ENCODE data around the gene RNASE12.

RNASE12 gene

GRCh38 chr14:20563971-20564370, 27.2 kb downstream of the RNASE12 start:
- TF ChIP-seq FOXP2 (optimal IDR thresholded peaks at IDR 0.05; ENCODE audit: control extremely low read depth, extremely low read length, insufficient read depth) = no peak
- no peak for TF ChIP-seq EZH2 (IDR thresholded peaks at IDR 0.05)
- TF ChIP-seq POLR2AphosphoS5 (IDR thresholded peaks at IDR 0.05; ENCODE audit: borderline replicate concordance, low read depth, low read length) = no peak
- H3K4me3 ChIP-seq = no peak overlapping the region
- H3K9me3 ChIP-seq (ENCODE audit: low read depth, low read length) = no peaks in the 10 kb centered on the region
- no peak overlapping the region for H3K9ac ChIP-seq (ENCODE audit: insufficient read length)
- DNase-seq (ENCODE audit: low read depth, low spot score) = no peak
- no peak overlapping the region for H3K27ac ChIP-seq
- H3K36me3 ChIP-seq (ENCODE audit: insufficient read depth, low read length) = no peaks in the 10 kb centered on the region

- H3K27ac ChIP-seq = no peak within 1 kb of the TSS
- no peak within 1 kb of the TSS for H3K9ac ChIP-seq (ENCODE audit: insufficient read length)
- no peak for TF ChIP-seq EZH2 (IDR thresholded peaks at IDR 0.05)
- no peak for TF ChIP-seq POLR2AphosphoS5 (IDR thresholded peaks at IDR 0.05; ENCODE audit: borderline replicate concordance, low read depth, low read length)
- TF ChIP-seq FOXP2 (optimal IDR thresholded peaks at IDR 0.05; ENCODE audit: control extremely low read depth, extremely low read length, insufficient read depth) = no peak
Observed at GRCh38 chr14:20560961-20561360, 30.2 kb downstream of the RNASE12 start, which contains the start of gene RNASE9. Gene RNASE9 (minus strand): TSS chr14:20561047.

GRCh38 chr14:20559461-20559904, 31.7 kb downstream of the RNASE12 start:
- TF ChIP-seq POLR2AphosphoS5 (IDR thresholded peaks at IDR 0.05; ENCODE audit: borderline replicate concordance, low read depth, low read length) (no peak), EZH2 (IDR thresholded peaks at IDR 0.05) (no peak), FOXP2 (optimal IDR thresholded peaks at IDR 0.05; ENCODE audit: control extremely low read depth, extremely low read length, insufficient read depth) (no peak)
- no peak for DNase-seq (ENCODE audit: low read depth, low spot score)

More at GRCh38 chr14:20560961-20561360, 30.2 kb downstream of the RNASE12 start, which contains the start of gene RNASE9:
- no peak within 1 kb of the TSS for H3K4me3 ChIP-seq
- no peaks in the 10 kb centered on the region for H3K9me3 ChIP-seq (ENCODE audit: low read depth, low read length)
- DNase-seq (ENCODE audit: low read depth, low spot score) = no peak
- H3K36me3 ChIP-seq (ENCODE audit: insufficient read depth, low read length) = no peaks in the 10 kb centered on the region

GRCh38 chr14:20557212-20557542, 34.0 kb downstream of the RNASE12 start:
- H3K9ac ChIP-seq (ENCODE audit: insufficient read length) = no peak overlapping the region
- no peak overlapping the region for H3K4me3 ChIP-seq
- no peak for DNase-seq (ENCODE audit: low read depth, low spot score)
- H3K27ac ChIP-seq = no peak overlapping the region
- no peak for TF ChIP-seq POLR2AphosphoS5 (IDR thresholded peaks at IDR 0.05; ENCODE audit: borderline replicate concordance, low read depth, low read length)
- no peak for TF ChIP-seq EZH2 (IDR thresholded peaks at IDR 0.05)
- TF ChIP-seq FOXP2 (optimal IDR thresholded peaks at IDR 0.05; ENCODE audit: control extremely low read depth, extremely low read length, insufficient read depth) = no peak
- H3K36me3 ChIP-seq (ENCODE audit: insufficient read depth, low read length) = no peaks in the 10 kb centered on the region
- H3K9me3 ChIP-seq (ENCODE audit: low read depth, low read length) = no peaks in the 10 kb centered on the region

More at GRCh38 chr14:20559461-20559904, 31.7 kb downstream of the RNASE12 start:
- H3K9ac ChIP-seq (ENCODE audit: insufficient read length) = no peak overlapping the region
- H3K9me3 ChIP-seq (ENCODE audit: low read depth, low read length) = no peaks in the 10 kb centered on the region
- H3K4me3 ChIP-seq = no peak overlapping the region
- H3K27ac ChIP-seq = no peak overlapping the region
- H3K36me3 ChIP-seq (ENCODE audit: insufficient read depth, low read length) = no peaks in the 10 kb centered on the region

GRCh38 chr14:20556500-20557211, 34.5 kb downstream of the RNASE12 start:
- Histone ChIP-seq H3K36me3 (ENCODE audit: insufficient read depth, low read length) (no peaks in the 10 kb centered on the region), H3K9ac (ENCODE audit: insufficient read length) (no peak overlapping the region), H3K4me3 (no peak overlapping the region), H3K27ac (no peak overlapping the region), H3K9me3 (ENCODE audit: low read depth, low read length) (no peaks in the 10 kb centered on the region)
- DNase-seq (ENCODE audit: low read depth, low spot score) = no peak
- TF ChIP-seq EZH2 (IDR thresholded peaks at IDR 0.05) (no peak), FOXP2 (optimal IDR thresholded peaks at IDR 0.05; ENCODE audit: control extremely low read depth, extremely low read length, insufficient read depth) (no peak), POLR2AphosphoS5 (IDR thresholded peaks at IDR 0.05; ENCODE audit: borderline replicate concordance, low read depth, low read length) (no peak)

GRCh38 chr14:20555845-20556244, 35.3 kb downstream of the RNASE12 start:
- Histone ChIP-seq H3K9me3 (ENCODE audit: low read depth, low read length) (no peaks in the 10 kb centered on the region), H3K4me3 (no peak overlapping the region), H3K27ac (no peak overlapping the region), H3K36me3 (ENCODE audit: insufficient read depth, low read length) (no peaks in the 10 kb centered on the region), H3K9ac (ENCODE audit: insufficient read length) (no peak overlapping the region)
- no peak for DNase-seq (ENCODE audit: low read depth, low spot score)
- TF ChIP-seq POLR2AphosphoS5 (IDR thresholded peaks at IDR 0.05; ENCODE audit: borderline replicate concordance, low read depth, low read length) (no peak), EZH2 (IDR thresholded peaks at IDR 0.05) (no peak)

- no peak overlapping the region for H3K27ac ChIP-seq
- TF ChIP-seq EZH2 (IDR thresholded peaks at IDR 0.05) = no peak
- TF ChIP-seq POLR2AphosphoS5 (IDR thresholded peaks at IDR 0.05; ENCODE audit: borderline replicate concordance, low read depth, low read length) = no peak
- TF ChIP-seq FOXP2 (optimal IDR thresholded peaks at IDR 0.05; ENCODE audit: control extremely low read depth, extremely low read length, insufficient read depth) = no peak
Observed at GRCh38 chr14:20553024-20553423, 38.2 kb downstream of the RNASE12 start.

GRCh38 chr14:20551606-20552005, 39.6 kb downstream of the RNASE12 start:
- Histone ChIP-seq H3K27ac (no peak overlapping the region), H3K4me3 (no peak overlapping the region), H3K9me3 (ENCODE audit: low read depth, low read length) (no peaks in the 10 kb centered on the region), H3K9ac (ENCODE audit: insufficient read length) (no peak overlapping the region), H3K36me3 (ENCODE audit: insufficient read depth, low read length) (no peaks in the 10 kb centered on the region)
- no peak for DNase-seq (ENCODE audit: low read depth, low spot score)
- TF ChIP-seq FOXP2 (optimal IDR thresholded peaks at IDR 0.05; ENCODE audit: control extremely low read depth, extremely low read length, insufficient read depth) (no peak), EZH2 (IDR thresholded peaks at IDR 0.05) (no peak), POLR2AphosphoS5 (IDR thresholded peaks at IDR 0.05; ENCODE audit: borderline replicate concordance, low read depth, low read length) (no peak)

More at GRCh38 chr14:20553024-20553423, 38.2 kb downstream of the RNASE12 start:
- DNase-seq (ENCODE audit: low read depth, low spot score) = no peak
- no peak overlapping the region for H3K9ac ChIP-seq (ENCODE audit: insufficient read length)
- no peak overlapping the region for H3K4me3 ChIP-seq
- no peaks in the 10 kb centered on the region for H3K9me3 ChIP-seq (ENCODE audit: low read depth, low read length)
- H3K36me3 ChIP-seq (ENCODE audit: insufficient read depth, low read length) = no peaks in the 10 kb centered on the region
